ENCODE results near the gene LCN10.
"Not testable (repeated sequence)": the region's sequence is repeated elsewhere in the genome, so short reads cannot be mapped to it uniquely, and the experiment has no call there.

LCN10 gene

GRCh38 chr9:136714096-136714892 lies 28.4 kb downstream of the LCN10 start:
- Histone ChIP-seq H3K27me3 (ENCODE audit: control insufficient read depth in 5 of 5, insufficient read depth in 4 of 5, low read length in 5 of 5) (peaks cover 0 to 5% (median 3%) of the 10 kb centered on the region in 5 donors), H3K27ac (ENCODE audit: low read depth, low read length) (peak overlapping the region; percentile 85), H3K36me3 (ENCODE audit: control insufficient read depth in 5 of 5, insufficient read depth in 5 of 5, low read length in 5 of 5) (no peaks in the 10 kb centered on the region), H3K9me3 (ENCODE audit: control insufficient read depth in 5 of 5, low read length in 5 of 5) (no peaks in the 10 kb centered on the region), H3K4me3 (ENCODE audit: low read depth in 1 of 5, low read length in 5 of 5) (peak overlapping the region in 2 of 5 donors; percentile 47 to 56), H3K4me1 (ENCODE audit: control insufficient read depth in 5 of 5, insufficient read depth in 5 of 5, low read length in 5 of 5) (peaks cover 1 to 49% (median 44%) of the 10 kb centered on the region in 5 donors), H3K9ac (ENCODE audit: low read length in 5 of 5) (peak overlapping the region in 1 of 5 donors; percentile 53)

GRCh38 chr9:136713550-136713949 lies 29.2 kb downstream of the LCN10 start:
- Histone ChIP-seq H3K27me3 (ENCODE audit: control insufficient read depth in 5 of 5, insufficient read depth in 4 of 5, low read length in 5 of 5) (peaks cover 0 to 5% (median 3%) of the 10 kb centered on the region in 5 donors), H3K27ac (ENCODE audit: low read depth, low read length) (peak overlapping the region; percentile 85), H3K9ac (ENCODE audit: low read length in 5 of 5) (peak overlapping the region in 1 of 5 donors; percentile 42), H3K4me3 (ENCODE audit: low read depth in 1 of 5, low read length in 5 of 5) (peak overlapping the region in 3 of 5 donors; percentile 36 to 56 (median 47)), H3K9me3 (ENCODE audit: control insufficient read depth in 5 of 5, low read length in 5 of 5) (no peaks in the 10 kb centered on the region), H3K36me3 (ENCODE audit: control insufficient read depth in 5 of 5, insufficient read depth in 5 of 5, low read length in 5 of 5) (no peaks in the 10 kb centered on the region), H3K4me1 (ENCODE audit: control insufficient read depth in 5 of 5, insufficient read depth in 5 of 5, low read length in 5 of 5) (peaks cover 0 to 43% (median 42%) of the 10 kb centered on the region in 5 donors)

- Histone ChIP-seq H3K36me3 (ENCODE audit: control insufficient read depth in 5 of 5, insufficient read depth in 5 of 5, low read length in 5 of 5) (no peaks in the 10 kb centered on the region), H3K9me3 (ENCODE audit: control insufficient read depth in 5 of 5, low read length in 5 of 5) (no peaks in the 10 kb centered on the region), H3K27me3 (ENCODE audit: control insufficient read depth in 5 of 5, insufficient read depth in 4 of 5, low read length in 5 of 5) (peaks cover 0 to 5% (median 3%) of the 10 kb centered on the region in 5 donors), H3K4me1 (ENCODE audit: control insufficient read depth in 5 of 5, insufficient read depth in 5 of 5, low read length in 5 of 5) (peaks cover 0 to 42% (median 39%) of the 10 kb centered on the region in 5 donors), H3K27ac (ENCODE audit: low read depth, low read length) (peak overlapping the region; percentile 85), H3K4me3 (ENCODE audit: low read depth in 1 of 5, low read length in 5 of 5) (peak overlapping the region in 3 of 5 donors; percentile 36 to 56 (median 47)), H3K9ac (ENCODE audit: low read length in 5 of 5) (peak overlapping the region in 2 of 5 donors; percentile 39 to 42)
These were observed 29.8 kb downstream of the LCN10 start for GRCh38 chr9:136712690-136713544.

- Histone ChIP-seq H3K9me3 (ENCODE audit: control insufficient read depth in 5 of 5, low read length in 5 of 5) (no peaks in the 10 kb centered on the region), H3K36me3 (ENCODE audit: control insufficient read depth in 5 of 5, insufficient read depth in 5 of 5, low read length in 5 of 5) (no peaks in the 10 kb centered on the region), H3K4me3 (ENCODE audit: low read depth in 1 of 5, low read length in 5 of 5) (peak within 1 kb of the TSS in 3 of 5 donors; percentile 36 to 56 (median 47)), H3K4me1 (ENCODE audit: control insufficient read depth in 5 of 5, insufficient read depth in 5 of 5, low read length in 5 of 5) (peaks cover 0 to 42% (median 39%) of the 10 kb centered on the region in 5 donors), H3K9ac (ENCODE audit: low read length in 5 of 5) (peak within 1 kb of the TSS in 3 of 5 donors; percentile 25 to 42 (median 39)), H3K27me3 (ENCODE audit: control insufficient read depth in 5 of 5, insufficient read depth in 4 of 5, low read length in 5 of 5) (peaks cover 0 to 5% (median 3%) of the 10 kb centered on the region in 5 donors), H3K27ac (ENCODE audit: low read depth, low read length) (peak within 1 kb of the TSS; percentile 85)
These were observed 30.7 kb downstream of the LCN10 start, which contains the start of gene DIPK1B for GRCh38 chr9:136711751-136712689. Gene DIPK1B (plus strand): TSS chr9:136712572. CDS start chr9:136712666, 94 bp downstream.

- H3K4me3 ChIP-seq (ENCODE audit: low read depth in 1 of 5, low read length in 5 of 5); H3K36me3 ChIP-seq (ENCODE audit: control insufficient read depth in 5 of 5, insufficient read depth in 5 of 5, low read length in 5 of 5); H3K27me3 ChIP-seq (ENCODE audit: control insufficient read depth in 5 of 5, insufficient read depth in 4 of 5, low read length in 5 of 5); H3K9ac ChIP-seq (ENCODE audit: low read length in 5 of 5); H3K9me3 ChIP-seq (ENCODE audit: control insufficient read depth in 5 of 5, low read length in 5 of 5): not testable (repeated sequence)
- H3K27ac ChIP-seq (ENCODE audit: low read depth, low read length) = peak overlapping the region; percentile 16
- peaks cover 0 to 42% (median 39%) of the 10 kb centered on the region in 5 donors for H3K4me1 ChIP-seq (ENCODE audit: control insufficient read depth in 5 of 5, insufficient read depth in 5 of 5, low read length in 5 of 5)
These were observed 31.5 kb downstream of the LCN10 start for GRCh38 chr9:136711219-136711648.

- no peaks in the 10 kb centered on the region for H3K9me3 ChIP-seq (ENCODE audit: control insufficient read depth in 5 of 5, low read length in 5 of 5)
- H3K27ac ChIP-seq (ENCODE audit: low read depth, low read length) = peak overlapping the region; percentile 16
- H3K36me3 ChIP-seq (ENCODE audit: control insufficient read depth in 5 of 5, insufficient read depth in 5 of 5, low read length in 5 of 5) = no peaks in the 10 kb centered on the region
- H3K9ac ChIP-seq (ENCODE audit: low read length in 5 of 5) = no peak overlapping the region
- peaks cover 0 to 42% (median 33%) of the 10 kb centered on the region in 5 donors for H3K4me1 ChIP-seq (ENCODE audit: control insufficient read depth in 5 of 5, insufficient read depth in 5 of 5, low read length in 5 of 5)
- H3K4me3 ChIP-seq (ENCODE audit: low read depth in 1 of 5, low read length in 5 of 5) = no peak overlapping the region
- peaks cover 0 to 5% (median 3%) of the 10 kb centered on the region in 5 donors for H3K27me3 ChIP-seq (ENCODE audit: control insufficient read depth in 5 of 5, insufficient read depth in 4 of 5, low read length in 5 of 5)
These were observed 32.2 kb downstream of the LCN10 start for GRCh38 chr9:136710543-136710942.

- Histone ChIP-seq H3K27me3 (ENCODE audit: control insufficient read depth in 5 of 5, insufficient read depth in 4 of 5, low read length in 5 of 5) (peaks cover 0 to 4% (median 0%) of the 10 kb centered on the region in 5 donors), H3K4me3 (ENCODE audit: low read depth in 1 of 5, low read length in 5 of 5) (no peak overlapping the region), H3K9ac (ENCODE audit: low read length in 5 of 5) (no peak overlapping the region), H3K27ac (ENCODE audit: low read depth, low read length) (no peak overlapping the region), H3K4me1 (ENCODE audit: control insufficient read depth in 5 of 5, insufficient read depth in 5 of 5, low read length in 5 of 5) (peaks cover 0 to 39% (median 24%) of the 10 kb centered on the region in 5 donors), H3K36me3 (ENCODE audit: control insufficient read depth in 5 of 5, insufficient read depth in 5 of 5, low read length in 5 of 5) (no peaks in the 10 kb centered on the region), H3K9me3 (ENCODE audit: control insufficient read depth in 5 of 5, low read length in 5 of 5) (no peaks in the 10 kb centered on the region)
These were observed 33.2 kb downstream of the LCN10 start for GRCh38 chr9:136709454-136710109.

- H3K9me3 ChIP-seq (ENCODE audit: control insufficient read depth in 5 of 5, low read length in 5 of 5) = no peaks in the 10 kb centered on the region
- no peaks in the 10 kb centered on the region for H3K36me3 ChIP-seq (ENCODE audit: control insufficient read depth in 5 of 5, insufficient read depth in 5 of 5, low read length in 5 of 5)
- H3K27ac ChIP-seq (ENCODE audit: low read depth, low read length) = no peak overlapping the region
- no peak overlapping the region for H3K9ac ChIP-seq (ENCODE audit: low read length in 5 of 5)
- H3K4me1 ChIP-seq (ENCODE audit: control insufficient read depth in 5 of 5, insufficient read depth in 5 of 5, low read length in 5 of 5) = peaks cover 0 to 23% (median 10%) of the 10 kb centered on the region in 5 donors
- H3K4me3 ChIP-seq (ENCODE audit: low read depth in 1 of 5, low read length in 5 of 5) = no peak overlapping the region
- peaks cover 0 to 3% (median 0%) of the 10 kb centered on the region in 5 donors for H3K27me3 ChIP-seq (ENCODE audit: control insufficient read depth in 5 of 5, insufficient read depth in 4 of 5, low read length in 5 of 5)
These were observed 34.8 kb downstream of the LCN10 start for GRCh38 chr9:136707849-136708517.

Data from subcutaneous abdominal adipose tissue (tissue), 5 donors.